ENCODE data around the gene RAPSN. TPM values are rescaled to one million over a fixed set of nuclear protein-coding genes. Genes with fewer than 3 reads are reported as not detected.

RAPSN gene
- polyA plus RNA-seq, 3 donors from 2014 or later: not detected

DNA sequence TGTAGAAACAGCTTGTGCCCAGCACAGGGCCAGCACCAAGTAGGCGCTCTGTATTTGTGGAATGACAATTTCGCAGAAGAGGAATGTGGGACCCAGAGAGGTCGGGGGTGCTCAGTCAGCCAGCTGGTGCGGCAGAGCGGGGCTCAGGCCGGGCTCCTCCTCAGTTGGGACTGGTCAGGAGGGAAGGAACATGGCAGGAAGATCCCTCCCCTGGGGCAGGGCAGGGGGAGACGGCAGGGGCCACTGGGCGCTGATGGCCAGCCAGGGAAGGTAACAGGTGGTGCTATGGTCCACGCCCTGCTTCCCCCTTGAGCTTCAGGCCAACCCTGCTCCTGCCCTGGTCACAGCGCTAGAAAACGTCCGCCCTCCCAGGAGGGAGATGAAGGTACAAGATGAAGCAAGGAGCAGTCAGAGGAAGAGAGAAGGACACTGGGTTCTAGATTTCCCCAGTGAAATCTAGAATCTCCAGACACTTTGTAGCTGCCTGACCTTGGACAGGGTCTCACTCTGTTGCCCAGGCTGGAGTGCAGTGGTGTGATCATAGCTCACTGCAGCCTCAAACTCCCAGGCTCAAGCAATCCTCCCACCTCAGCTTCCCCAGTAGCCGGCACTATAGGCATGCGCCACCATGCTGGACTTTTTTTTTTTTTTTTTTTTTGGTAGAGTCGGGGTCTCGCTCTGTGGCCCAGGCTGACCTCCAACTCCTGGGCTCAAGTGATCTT is 57.1 kb downstream of the RAPSN start:
- no peaks in the 10 kb centered on the region for H3K9me3 Mint-ChIP-seq
- DNase-seq: no peak
- H3K27me3 Mint-ChIP-seq (ENCODE audit: low read depth in 3 of 3): peaks cover 2 to 12% (median 3%) of the 10 kb centered on the region in 3 donors
- H3K36me3 Mint-ChIP-seq: no peaks in the 10 kb centered on the region
- peak overlapping the region; percentile 44 to 73 (median 61) for H3K27ac Mint-ChIP-seq
- peaks cover 75 to 80% of the 10 kb centered on the region in 2 donors for H3K4me1 Mint-ChIP-seq
- H3K4me3 Mint-ChIP-seq: peak overlapping the region in 2 of 5 donors; percentile 14 to 53

DNA sequence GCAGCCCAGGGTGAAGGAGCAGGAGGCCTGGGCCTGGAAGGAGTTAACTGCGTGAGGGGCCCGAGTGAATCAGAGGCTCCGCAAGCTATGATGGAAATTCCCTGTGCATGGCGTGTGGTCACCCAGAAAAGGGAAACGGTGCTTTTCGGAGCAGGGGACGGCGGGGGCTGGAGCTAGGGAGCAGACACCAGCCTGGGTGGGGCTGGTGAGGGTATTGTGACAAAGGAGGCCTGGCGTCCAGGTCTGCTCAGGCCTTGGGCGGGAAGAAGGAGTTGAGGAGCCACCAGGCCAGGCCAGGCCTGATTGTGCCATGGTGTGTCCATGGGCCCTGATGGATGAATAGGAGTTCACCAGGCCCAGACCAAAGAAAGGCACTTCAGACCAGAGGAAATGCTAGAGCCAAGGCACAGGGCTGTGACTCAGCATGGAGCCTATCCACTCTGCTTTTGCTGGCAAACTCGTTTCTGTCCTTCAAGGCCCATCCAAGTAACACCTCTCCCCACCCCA is 57.8 kb downstream of the RAPSN start:
- Mint-ChIP-seq H3K27ac (peak overlapping the region in 4 of 6 donors; percentile 13 to 81 (median 54)), H3K9me3 (no peaks in the 10 kb centered on the region), H3K27me3 (ENCODE audit: low read depth in 3 of 3) (peaks cover 2 to 12% (median 3%) of the 10 kb centered on the region in 3 donors), H3K36me3 (no peaks in the 10 kb centered on the region), H3K4me3 (peak overlapping the region in 2 of 5 donors; percentile 21 to 57), H3K4me1 (peaks cover 78 to 80% of the 10 kb centered on the region in 2 donors)
- DNase-seq: no peak

DNA sequence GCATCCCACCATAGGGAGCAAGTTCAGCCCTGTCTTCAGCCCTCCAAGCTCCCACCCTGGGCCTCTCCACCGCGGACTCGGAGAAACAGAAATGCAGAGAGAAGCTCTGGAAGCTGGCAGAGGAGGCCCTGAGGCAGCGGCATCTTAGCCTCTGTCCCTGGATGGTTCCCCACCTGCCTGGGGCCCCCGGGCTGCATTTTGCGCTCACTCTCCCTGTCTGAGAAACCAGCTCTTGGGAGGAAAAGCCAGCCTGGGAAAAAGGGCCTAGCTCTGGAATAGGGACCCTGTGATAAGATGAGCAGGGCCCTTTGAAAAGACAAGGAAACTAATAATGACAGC is 58.5 kb downstream of the RAPSN start:
- H3K27me3 Mint-ChIP-seq (ENCODE audit: low read depth in 3 of 3): peaks cover 2 to 11% (median 3%) of the 10 kb centered on the region in 3 donors
- H3K4me3 Mint-ChIP-seq: peak overlapping the region; percentile 72 to 89 (median 81)
- H3K9me3 Mint-ChIP-seq: no peaks in the 10 kb centered on the region
- H3K4me1 Mint-ChIP-seq: peaks cover 72 to 73% of the 10 kb centered on the region in 2 donors
- no peak for DNase-seq
- no peaks in the 10 kb centered on the region for H3K36me3 Mint-ChIP-seq
- H3K27ac Mint-ChIP-seq: peak overlapping the region in 4 of 6 donors; percentile 53 to 81 (median 76)

DNA sequence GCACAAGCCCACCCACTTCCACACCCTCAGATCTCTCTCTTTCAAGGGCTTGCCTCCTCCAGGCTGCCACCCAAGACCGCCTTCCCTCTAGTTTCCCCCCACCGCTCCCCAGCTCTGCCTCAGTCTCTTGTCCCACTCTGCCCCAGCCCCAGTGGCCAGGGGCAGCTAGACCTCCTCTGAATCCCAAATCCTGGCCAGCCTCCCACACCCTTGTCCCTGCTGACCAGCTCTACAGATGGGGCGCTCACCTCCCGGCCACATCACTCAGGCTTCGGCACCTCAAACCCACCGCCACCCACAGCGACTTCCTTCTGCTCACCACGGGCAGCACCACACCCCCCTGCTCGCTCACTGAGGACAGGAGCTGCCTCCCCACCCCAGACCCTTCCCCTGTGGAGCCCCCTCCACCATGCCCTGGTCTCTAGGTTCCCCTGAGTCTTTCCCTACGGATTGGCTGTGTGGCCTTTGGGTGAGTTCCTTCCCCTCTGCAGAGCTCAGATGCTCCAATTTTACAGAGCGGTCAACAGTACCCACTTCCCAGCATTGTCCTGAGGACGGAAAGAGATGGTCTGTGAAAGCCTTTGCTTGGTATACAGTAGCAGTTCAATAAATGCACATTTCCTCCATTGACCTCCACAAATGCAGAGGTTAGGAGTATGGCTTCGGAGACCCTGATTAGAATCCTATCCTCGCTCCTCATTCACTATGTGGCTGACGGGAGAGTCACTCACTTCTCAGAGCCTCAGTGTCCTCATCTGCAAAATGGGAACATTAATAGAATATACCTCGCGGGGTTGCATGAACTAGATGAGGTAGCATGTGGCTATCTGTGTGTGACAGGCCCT is 59.1 kb downstream of the RAPSN start:
- H3K27me3 Mint-ChIP-seq (ENCODE audit: low read depth in 3 of 3): peaks cover 2 to 10% (median 3%) of the 10 kb centered on the region in 3 donors
- H3K36me3 Mint-ChIP-seq: no peaks in the 10 kb centered on the region
- no peaks in the 10 kb centered on the region for H3K9me3 Mint-ChIP-seq
- H3K27ac Mint-ChIP-seq: peak overlapping the region; percentile 25 to 89 (median 54)
- peaks cover 66 to 68% of the 10 kb centered on the region in 2 donors for H3K4me1 Mint-ChIP-seq
- DNase-seq: peak; percentile 58 to 63 (median 62)
- peak overlapping the region; percentile 72 to 89 (median 81) for H3K4me3 Mint-ChIP-seq

DNA sequence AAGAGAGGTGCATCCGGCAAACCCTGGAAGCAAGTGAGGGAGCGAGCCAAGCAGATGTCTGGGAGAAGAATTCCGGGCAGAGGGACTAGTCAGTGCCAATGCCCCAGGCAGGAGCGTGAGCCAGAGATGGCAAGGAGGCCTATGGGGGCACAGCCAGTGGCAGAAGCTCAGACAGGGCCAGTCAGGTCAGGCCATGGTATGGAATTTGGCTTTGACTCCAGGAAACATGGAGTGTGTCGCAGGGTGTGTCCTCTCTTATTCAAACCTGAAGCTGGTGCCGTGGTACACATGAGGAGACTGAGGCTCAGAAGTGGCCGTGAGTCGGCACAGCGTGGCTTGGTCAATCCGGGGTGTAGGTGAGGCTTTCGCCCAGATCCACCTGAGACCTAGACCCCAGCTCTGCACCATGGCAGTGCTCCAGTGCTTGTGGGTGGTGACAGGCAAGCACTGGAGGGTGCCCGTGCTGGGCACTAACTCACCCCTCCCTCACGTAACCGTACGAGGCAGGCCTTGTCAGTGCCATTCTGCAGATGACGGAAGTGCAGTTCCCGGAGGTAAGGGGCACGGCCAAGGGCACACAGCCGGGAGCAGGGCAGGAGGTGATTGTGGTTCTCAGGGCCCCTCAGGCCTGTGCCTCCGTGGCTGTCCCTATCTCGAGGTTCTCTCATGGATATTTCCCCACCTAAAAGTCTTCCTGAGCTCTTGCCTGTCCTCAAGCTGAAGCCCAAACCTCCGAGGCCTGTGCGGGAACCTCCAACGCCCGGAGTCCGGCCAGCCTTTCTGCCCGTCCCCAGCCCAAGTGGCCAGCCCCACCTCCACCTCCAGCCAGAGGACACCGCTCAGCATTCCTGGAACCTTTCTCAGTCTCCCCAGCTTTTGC is 60.0 kb downstream of the RAPSN start:
- DNase-seq: no peak
- Mint-ChIP-seq H3K4me3 (peak overlapping the region; percentile 72 to 89 (median 81)), H3K36me3 (no peaks in the 10 kb centered on the region), H3K27ac (peak overlapping the region in 5 of 6 donors; percentile 51 to 89 (median 54)), H3K27me3 (ENCODE audit: low read depth in 3 of 3) (peaks cover 2 to 9% (median 3%) of the 10 kb centered on the region in 3 donors), H3K9me3 (no peaks in the 10 kb centered on the region), H3K4me1 (peaks cover 58 to 59% of the 10 kb centered on the region in 2 donors)

DNA sequence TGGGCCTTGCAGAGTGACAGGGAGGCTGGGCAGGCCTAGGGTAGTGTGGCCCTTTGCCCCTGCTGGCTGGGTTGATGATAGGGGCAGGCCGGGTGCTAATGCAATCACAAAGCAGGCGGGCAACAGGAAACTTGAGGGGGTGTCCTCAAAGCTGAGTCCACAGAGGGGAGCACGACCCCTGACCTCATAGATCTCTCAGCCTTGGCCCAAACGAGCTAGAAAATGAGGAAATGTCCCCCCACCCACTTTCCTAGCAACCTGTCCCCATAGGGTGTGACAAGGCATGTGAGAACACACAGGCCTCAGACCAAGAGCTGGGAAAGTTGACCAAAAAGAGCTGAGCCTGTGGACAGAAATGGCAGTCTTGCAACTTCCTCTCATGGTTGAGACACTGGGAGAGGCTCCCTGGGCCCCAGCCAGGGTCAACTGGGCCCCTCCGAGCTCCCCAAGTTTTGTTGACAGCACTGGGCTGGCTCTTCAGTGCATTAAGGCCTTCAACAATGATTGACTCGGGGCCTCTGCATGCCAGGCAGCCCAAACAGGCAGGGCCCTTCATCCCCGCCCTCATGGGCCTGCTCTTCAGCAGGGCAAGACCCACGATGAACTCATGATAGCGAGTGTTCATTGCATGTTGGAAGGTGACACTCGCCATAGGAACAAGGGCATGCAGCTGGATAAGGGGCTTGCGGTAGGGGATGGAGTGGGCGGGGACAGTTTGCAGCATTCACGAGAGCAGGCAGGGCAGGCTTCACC is 60.8 kb downstream of the RAPSN start:
- peak overlapping the region in 1 of 6 donors; percentile 36 for H3K27ac Mint-ChIP-seq
- no peak for DNase-seq
- peaks cover 3 to 9% (median 6%) of the 10 kb centered on the region in 3 donors for H3K27me3 Mint-ChIP-seq (ENCODE audit: low read depth in 3 of 3)
- H3K9me3 Mint-ChIP-seq: peaks cover 0 to 1% (median 0%) of the 10 kb centered on the region in 6 donors
- no peaks in the 10 kb centered on the region for H3K36me3 Mint-ChIP-seq
- H3K4me1 Mint-ChIP-seq: peaks cover 49 to 51% of the 10 kb centered on the region in 2 donors
- H3K4me3 Mint-ChIP-seq: peak overlapping the region; percentile 42 to 82 (median 77)

Other genes starting within 250 kb of the RAPSN start
- 10 to 100 TPM; 27.4 to 39.3 (median 35.4) TPM for gene DDB2, start 234.2 kb downstream of the RAPSN start, polyA plus RNA-seq
- 10 to 100 TPM in 2 of 3 donors, 1 to 10 TPM in 1; 6.6 to 20.1 (median 19.2) TPM for gene ACP2, start 200.3 kb downstream of the RAPSN start, polyA plus RNA-seq
- 10 to 100 TPM; 14.8 to 20.3 (median 19.8) TPM for gene NR1H3, start 191.1 kb downstream of the RAPSN start, polyA plus RNA-seq
- 10 to 100 TPM; 14.7 to 42.7 (median 19.3) TPM for gene MADD, start 179.0 kb downstream of the RAPSN start, polyA plus RNA-seq
- not detected for gene MYBPC3, start 96.4 kb downstream of the RAPSN start, polyA plus RNA-seq
- 1 to 10 TPM in 2 of 3 donors, under 1 TPM in 1; 0.95 to 3.6 (median 2.3) TPM for gene SPI1, start 70.6 kb downstream of the RAPSN start, polyA plus RNA-seq
- gene SLC39A13, start 40.5 kb downstream of the RAPSN start, polyA plus RNA-seq: 10 to 100 TPM; 22.1 to 33.2 (median 27.7) TPM
- 100 to 1,000 TPM; 157 to 207 (median 184) TPM for gene PSMC3, start 22.7 kb downstream of the RAPSN start, polyA plus RNA-seq
- 10 to 100 TPM; 21.0 to 58.1 (median 35.5) TPM for gene CELF1, start 104.0 kb upstream of the RAPSN start, polyA plus RNA-seq
- gene PTPMT1, start 116.5 kb upstream of the RAPSN start, polyA plus RNA-seq: 100 to 1,000 TPM in 1 of 3 donors, 10 to 100 TPM in 2; 62.2 to 117 (median 80.2) TPM
- 10 to 100 TPM; 40.2 to 60.8 (median 49.1) TPM for gene KBTBD4, start 129.8 kb upstream of the RAPSN start, polyA plus RNA-seq
- gene NDUFS3, start 129.9 kb upstream of the RAPSN start, polyA plus RNA-seq: 100 to 1,000 TPM; 108 to 157 (median 143) TPM
- gene FAM180B, start 137.5 kb upstream of the RAPSN start, polyA plus RNA-seq: not detected
- under 1 TPM in 1 of 3 donors, not detected in 2; 0.24 TPM for gene C1QTNF4, start 145.3 kb upstream of the RAPSN start, polyA plus RNA-seq
- gene MTCH2, start 193.4 kb upstream of the RAPSN start, polyA plus RNA-seq: 10 to 100 TPM; 66.9 to 86.2 (median 73.8) TPM

Data from immature natural killer cell (primary cell).